GM21619 (cell line): Measurements from ENCODE around the gene HOXA7.
A peak's percentile ranks its signal among the peaks of the same experiment; 100 is the strongest.

Experiments
- ATAC-seq: cut with Tn5 transposase; IDR thresholded peaks from one replicate; pipeline ENCODE4 v1.9.1; 2021; ENCODE audit not compliant: unreplicated experiment

HOXA7 gene

DNA sequence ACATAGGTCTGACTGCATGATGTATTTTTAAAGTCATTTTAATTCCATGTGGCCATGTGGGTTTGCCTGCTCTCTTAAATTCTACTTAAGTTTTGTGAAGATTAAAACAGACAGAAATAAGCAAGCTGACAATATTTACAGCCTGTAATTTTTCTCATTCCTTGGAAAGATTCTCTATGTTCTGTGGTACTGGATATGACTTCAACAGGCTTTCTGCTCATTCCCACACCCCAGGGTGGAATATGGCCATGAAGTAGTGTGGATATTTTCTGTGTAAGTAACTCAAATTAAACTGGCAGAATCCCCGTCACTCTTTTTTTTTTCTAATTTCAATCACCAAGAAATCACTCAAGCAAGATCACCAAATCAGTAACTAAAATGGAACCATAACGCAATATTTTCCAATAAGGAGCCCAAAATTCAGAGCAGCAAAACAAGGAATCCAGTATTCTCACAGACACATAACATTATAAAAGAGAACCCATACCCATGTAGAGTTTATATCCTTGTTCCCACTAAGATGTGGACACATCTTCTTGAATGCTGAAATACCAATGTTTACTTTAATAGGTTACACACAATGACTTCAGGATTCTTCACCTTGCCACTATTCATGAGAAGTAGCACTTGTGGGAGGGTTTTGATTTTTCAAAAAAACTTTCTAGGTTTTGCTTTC, 18.7 kb downstream of the HOXA7 start:
- no peak for ATAC-seq

DNA sequence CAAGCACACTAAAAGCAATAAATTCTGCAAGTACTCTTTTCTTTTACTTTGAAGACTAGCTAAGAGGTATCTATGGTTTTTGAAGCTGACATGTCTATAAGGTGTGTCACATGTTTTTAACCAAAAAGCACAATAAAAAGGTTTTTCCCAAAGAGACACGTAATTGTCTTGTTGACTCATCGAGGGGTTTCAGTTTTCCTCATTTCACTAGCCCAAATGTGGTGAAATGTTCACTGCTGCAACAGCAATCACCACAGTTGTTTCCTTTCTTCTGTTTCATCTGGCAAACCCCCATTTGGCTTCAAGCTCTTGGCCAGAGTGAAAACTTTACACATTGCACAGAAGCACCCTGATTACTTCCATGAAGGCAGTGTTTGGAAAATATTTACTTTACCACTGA, 22.1 kb downstream of the HOXA7 start:
- no peak for ATAC-seq

DNA sequence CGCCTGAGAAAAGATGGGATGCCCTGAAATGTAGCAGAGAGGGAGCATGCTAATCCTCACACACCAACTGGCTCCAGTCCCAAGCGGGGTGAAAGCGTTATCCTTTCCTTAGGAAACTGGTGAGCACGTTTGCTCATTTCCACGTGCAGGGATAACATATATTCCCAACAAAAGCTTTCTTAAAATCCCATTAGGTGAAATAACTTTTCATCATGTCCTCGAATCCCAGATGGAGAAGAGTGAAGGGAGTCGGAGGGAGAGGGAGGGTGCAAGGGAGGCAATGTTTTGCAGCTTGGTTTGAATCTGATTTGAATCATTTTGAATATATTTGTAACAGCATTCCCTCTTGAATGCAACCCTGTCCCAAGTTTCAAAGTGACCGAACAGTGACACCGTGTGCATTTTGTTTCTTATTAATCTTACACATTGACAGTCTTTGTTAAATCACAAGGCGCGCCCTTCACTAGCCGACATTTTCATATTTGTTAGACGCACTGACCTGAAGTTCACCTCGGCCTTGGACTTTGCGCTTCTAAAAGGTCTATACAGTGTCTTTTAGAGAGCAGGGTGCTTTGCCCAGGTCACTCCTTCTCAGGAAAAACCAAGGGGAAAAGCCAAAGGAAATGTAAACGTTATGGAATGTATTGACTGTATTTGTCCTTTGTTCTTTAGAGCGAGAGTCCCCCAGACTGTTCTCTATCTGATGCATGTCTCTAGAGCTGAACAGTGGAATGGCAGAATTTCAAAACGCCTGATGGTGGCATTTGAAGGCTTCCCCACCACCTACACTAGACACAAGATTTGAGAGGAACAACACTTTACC, 22.9 kb downstream of the HOXA7 start:
- no peak for ATAC-seq

DNA sequence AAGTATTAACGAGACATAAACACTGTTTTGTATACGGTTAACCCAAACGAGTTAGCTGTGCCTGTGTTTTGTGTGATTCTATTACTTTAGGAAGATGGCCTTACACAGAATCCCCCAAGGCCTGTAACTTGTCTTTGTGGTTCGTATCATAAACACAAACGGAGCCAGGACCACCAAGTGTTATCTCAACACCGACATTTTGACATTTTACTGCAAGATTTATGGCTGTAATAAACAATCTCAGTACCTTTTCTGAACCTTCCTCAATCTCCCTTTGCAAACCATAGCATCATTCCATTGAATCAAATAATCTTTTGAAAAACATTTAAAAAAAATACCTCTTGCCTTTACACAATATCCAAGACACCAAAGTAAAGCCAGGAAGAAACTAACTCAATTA, 23.5 kb downstream of the HOXA7 start:
- no peak for ATAC-seq

DNA sequence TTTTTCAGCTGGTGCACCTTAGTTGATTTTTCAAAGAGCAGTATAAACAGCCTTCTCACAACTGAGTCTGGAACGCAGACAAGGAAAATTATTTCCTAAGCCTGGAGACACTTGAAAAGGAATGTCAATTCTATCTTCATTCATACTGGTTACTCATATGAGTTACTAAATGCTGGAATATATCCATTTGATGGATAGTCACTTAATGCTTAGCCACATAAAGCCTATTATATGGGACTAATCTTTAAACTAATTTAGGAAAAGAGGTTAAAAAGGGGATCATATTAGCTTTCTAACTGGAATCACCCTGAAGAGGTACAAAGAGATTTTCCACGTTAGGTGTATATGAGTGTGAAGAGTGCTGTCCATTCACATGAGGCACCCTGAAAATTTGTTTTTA, 24.3 kb downstream of the HOXA7 start:
- ATAC-seq = no peak

DNA sequence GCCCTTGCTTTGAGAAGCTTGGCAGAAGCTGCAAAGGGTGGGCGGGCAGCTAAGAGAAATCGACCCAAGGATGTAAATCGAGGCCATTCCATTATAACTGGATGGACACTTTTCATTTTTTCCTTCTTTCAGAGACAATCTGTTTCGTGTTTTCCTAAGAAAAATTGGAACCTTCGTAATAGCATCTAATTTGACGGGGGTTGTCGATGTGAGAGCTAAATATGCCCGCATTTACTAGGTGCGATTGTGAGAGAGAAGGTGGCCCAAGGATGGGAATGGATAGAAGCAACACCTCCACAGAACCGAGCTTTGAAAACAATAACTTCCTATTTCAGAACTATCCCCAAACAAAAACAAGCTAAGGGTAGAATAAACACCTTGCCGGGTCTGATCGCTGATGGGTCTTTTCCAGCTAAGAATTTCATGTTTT, 25.1 kb downstream of the HOXA7 start:
- no peak for ATAC-seq

DNA sequence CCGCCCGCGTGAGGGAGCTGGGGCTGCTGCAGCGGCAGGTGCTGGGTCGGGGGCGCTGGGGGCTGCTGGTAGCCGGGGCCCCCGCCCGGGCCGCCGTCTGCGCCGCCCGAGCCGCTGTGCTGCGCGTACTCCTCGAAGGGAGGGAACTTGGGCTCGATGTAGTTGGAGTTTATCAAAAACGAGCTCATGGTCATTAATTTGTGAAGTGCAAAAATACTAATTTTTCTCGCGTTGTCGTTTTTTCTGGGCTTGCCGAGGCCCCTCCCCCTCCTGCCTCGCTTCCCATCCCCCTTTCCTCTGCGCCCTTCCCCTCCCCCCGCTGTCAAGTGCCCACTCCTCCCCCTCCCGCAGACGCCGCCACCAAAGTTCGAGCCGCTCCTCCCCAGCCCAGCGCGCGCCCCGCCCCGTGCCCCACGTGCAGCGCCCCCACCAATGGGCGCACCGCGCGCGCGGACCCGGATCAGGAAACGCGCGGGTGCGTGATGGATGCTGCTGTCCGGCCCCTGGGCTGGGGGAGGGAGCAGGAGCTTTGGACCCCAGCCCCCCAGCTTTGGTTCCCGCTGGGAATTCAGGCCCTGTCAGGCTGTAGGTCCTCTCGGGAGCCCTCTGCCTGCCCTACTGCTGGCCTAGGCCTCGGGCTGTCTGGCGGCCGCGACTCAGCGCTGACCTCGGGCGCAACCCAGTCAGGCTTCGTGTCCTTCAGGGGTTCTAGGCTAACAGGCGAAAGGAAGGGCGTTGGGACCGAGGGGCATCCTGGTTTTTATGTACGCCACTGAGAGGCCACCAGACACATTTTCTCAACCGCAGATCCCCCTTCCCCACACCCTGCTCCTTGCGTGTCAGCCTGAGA, 25.7 kb downstream of the HOXA7 start, which contains the start of gene HOXA4:
Gene HOXA4 (minus strand): TSS at position 218 of the 850 bp plus-strand sequence. CDS start 24 bp downstream, at position 194.
- ATAC-seq = peak; percentile 67

DNA sequence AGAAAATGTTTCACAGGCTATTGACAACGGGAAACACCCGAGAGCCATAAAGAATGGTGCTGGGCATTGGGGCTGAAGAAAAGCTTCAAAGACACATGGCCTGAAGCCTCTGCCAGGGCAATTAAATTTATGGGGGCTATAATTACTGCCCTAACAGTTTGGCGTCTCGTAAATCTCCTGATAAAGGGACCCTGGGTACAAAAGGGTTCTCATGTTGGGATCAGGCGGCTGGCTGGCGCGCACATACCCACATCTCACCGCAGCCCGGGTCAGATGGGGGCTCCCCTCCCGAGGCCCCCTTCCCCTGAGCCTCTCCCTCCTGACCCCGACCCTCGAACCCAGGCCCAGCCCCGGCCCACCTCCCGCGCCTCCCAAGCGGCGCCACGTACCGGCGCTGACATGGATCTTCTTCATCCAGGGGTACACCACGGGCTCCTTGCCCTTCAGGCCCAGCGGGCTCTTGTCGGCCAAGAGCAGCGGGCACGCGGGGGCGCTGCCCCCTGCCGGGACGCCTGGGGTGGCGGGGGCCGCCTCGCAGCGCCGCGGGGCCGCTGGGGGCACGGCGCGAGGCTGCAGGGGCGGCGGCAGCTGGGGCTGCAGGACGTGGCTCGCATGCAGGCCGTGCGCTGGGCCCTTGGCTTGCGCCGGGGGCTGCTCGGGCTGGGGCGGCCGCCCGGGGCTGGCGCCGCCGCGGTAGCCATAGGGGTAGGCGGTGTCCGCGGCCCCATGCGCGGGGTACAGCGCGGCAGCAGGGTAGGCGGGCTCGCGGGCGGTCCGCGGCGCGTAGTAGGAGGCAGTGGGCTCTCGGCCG, 26.5 kb downstream of the HOXA7 start:
- ATAC-seq = no peak

DNA sequence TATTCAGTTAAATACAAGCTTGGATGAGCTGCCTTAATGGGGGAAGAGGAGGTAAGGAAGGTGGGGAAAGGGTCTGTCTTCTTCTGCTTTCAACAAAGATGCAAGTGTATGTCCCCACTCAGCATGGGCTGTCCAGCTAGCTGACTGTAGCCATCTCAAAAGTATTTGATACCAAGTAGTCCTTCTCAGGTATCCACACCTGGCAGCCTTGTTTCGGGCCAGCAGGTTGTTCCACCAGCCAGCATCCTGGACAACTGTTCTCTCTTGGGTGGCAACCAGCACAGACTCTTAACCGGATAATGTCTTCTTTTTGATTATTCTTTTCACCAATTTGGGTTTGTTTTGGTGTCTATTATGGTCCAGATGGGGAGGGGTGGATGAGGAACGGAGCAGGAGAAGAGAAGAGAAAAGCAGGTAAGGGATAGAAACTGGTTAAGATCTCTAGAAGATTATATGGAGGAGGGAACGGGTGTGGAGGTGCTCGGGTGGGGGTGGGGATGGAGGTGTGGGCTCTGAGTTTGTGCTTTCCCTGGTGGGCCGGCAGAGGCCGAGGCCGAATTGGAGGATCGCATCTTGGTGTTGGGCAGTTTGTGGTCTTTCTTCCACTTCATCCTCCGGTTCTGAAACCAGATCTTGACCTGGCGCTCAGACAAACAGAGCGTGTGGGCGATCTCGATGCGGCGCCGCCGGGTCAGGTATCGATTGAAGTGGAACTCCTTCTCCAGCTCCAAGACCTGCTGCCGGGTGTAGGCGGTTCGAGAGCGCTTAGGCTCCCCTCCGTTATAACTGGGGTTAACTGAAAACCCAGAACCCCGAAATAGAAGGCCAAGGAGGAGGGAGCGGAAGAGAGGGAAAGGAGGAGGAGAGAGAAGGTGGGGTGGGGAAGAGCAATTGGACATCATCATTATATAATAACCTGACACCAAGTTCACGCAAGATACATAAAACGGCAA, 27.4 kb downstream of the HOXA7 start:
- ATAC-seq = no peak

DNA sequence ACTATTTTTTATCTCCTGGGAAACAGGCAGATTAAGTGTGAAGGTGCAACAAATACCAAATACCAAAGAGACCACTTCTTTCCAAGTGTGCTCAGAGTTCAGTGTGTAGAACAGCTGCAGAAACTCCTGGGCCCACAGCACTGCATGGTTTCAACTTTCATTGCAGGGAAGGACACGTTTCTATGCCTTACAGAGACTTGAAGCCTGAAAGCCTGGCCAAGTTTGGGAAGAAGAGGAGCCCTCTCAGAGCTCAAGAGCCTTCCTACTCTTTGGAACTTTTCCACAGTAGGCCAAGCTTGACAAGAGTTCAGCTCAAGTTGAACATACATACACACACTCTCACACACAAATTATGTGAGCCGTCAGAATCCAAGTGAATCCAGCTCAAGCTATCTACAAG, 28.4 kb downstream of the HOXA7 start:
- no peak for ATAC-seq

DNA sequence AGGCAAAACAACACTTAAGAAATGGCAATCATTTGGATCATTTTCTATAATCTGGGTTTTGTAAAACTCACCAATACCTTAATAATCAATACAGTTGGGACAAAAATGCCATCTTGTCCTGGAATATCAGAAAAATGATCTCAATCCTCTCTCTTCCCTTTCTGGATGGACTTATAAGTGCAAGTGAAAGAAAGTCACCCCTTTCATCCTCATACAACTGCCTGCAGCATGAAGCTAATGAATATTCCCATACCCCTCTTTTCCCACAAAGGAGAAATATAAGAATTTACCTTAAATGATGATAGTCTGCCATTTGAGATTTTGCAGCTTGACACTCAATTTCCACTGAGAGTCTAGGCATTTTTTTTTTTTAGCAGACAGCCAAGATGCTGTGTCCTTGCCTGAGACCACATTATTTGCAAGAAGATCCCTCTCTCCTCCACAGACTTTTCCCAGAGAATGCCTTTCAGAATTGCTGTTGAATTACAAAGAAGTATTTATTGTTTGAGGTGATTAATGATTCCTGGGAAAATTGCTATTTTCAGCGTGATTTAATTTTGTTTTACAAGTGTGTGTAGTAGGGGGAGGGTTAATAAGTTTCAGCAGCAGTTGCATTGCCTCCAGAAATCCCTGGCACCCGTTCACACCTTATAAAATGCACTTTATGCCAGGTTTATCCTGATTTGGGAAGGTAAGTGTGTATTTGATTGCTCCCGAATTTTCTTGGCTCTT, 29.7 kb downstream of the HOXA7 start:
- no peak for ATAC-seq

DNA sequence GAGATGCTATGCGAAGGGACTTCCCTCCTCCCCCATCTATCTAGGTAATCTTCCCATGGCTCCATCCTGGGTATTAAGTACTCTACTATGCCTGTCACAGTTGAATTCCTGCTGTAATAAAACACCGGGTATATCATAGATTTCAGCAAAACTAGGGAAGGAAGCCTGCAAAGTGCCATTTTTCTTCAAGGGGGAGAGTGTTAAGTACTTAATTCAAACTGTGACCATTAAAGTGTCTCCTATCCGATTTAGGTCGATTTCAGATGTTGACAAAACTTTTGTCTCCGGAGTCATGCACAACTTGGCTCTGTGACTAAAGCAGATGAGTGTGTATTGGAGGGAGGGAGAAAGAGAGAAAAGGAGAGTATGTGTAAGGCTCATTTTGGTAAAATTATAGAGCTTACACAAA, 30.5 kb downstream of the HOXA7 start:
- no peak for ATAC-seq

DNA sequence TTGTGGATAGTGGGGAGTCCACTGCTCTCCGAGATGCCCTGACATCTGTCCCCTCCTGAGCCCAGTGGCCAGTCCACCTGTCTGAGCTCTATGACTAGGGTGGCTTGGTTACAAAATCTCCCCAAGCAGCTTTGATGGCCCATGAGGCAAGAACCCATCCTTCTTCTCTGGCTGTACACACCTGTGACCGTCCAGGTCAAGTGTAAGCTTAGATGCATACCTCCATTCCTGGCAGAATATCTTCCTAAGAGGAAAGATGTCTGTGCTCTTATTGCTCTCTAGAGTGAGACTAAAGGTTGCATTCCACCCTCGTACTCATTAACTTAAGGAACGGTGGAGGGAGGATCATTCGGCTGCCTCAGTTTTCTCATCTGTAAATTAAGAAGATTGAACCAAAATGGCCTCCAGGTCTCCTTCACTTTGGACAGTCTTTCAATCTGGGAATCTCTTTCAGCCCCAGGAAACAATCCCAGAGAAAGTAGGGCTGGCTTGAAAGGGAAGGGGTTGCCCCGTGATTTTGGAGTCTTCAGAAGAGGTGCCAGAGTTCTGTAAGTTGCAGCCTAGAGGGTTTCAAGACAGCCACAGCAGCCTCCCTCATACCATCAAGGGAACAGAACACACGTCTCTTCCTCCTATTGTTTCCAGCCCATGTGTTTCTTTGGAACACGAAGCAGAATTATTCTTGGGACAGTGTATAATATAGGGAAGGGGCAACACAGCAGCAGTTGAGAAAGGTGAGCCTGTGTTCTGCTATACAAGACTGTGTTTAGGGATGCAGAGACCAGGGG, 31.4 kb downstream of the HOXA7 start:
- no peak for ATAC-seq

DNA sequence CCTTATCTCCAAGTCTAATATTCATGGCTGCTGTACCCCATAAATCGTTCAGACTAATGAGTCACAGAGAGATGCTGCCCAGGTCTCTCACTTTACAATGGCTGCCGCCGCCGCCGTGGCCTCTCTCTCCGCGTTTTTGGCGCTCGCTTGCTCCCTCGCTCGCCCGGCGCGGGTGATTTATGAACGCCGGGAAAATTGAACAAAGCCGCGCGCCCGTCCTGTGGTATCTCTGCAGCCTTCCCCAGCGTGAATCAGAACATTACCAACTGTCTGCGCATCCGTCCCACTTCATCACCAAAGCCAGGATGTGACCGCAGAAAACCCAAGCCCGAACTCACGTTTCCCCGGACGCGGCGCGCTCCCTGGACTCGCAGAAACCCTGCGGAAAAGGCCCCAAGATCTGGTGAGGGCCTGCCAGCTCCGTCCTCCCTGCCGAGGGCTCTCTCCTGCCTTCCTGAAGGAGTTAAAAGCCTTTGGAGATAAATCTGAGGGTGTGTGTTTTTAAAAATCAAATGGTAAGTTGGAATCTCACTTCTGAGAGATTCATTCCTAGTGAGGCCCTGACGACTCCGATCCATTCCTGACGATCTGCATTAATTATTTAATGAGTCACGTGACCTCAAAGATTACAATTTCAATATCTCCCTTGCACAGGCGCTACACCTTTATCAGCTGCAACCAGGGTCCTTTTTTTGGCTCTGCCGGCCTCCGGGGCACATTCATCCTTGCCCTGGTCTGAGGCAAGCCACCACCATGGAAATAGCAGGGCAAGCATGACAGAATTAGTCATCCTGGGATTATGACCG, 32.2 kb downstream of the HOXA7 start:
- ATAC-seq = no peak

DNA sequence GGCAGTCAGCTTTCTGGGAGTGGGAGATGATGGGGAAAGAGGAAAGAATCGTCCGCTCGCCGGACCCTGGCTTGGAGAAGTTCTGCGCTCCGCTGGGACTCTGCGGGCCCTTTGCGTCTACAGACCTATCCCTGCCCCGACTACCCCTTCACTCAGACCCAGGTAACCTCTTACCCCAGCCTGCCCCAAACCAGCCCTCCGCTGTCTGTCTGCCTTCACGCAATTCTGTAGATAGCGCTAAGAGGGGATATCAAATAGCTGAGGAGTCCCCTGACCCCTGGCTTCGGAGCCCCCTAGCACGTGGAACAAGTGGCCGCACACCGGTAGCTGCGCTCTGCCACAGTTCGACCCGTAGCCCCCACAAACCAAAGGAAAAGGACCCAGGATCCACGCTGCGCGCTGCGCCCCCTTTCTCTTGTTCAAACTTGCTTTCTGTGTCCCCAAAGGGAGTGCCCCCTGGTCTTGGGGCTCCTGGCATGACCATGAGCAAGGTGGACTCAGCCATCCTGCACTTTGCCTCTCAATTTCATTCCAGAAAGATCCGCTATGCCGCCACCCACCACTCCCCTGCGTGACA, 32.9 kb downstream of the HOXA7 start:
- no peak for ATAC-seq

DNA sequence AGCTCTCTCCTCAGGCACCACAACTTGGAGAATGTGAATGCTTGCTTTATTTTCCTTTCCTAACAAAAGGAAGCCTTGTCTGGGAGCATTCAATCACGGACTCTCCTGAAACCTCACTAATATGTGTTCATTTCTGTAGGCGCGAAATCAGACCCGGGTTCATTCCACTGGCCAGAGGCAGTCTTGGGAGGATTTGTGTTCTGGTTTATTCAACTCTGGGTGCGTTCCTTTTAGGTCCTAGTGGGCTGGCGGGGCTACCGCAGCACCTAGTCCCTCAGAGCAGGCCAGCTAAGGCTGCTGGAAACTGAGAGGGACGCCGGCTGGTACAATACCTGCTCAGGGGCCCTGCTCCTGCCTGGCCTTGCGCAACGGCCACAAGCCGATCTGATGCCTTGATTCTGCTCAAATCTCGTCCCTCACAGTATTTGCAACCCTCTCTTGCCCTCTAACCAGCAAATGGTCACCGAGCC, 33.4 kb downstream of the HOXA7 start:
- ATAC-seq = no peak
